LNCAP (cell line): ENCODE measurements around the gene SLC39A11.

Source experiments
- TF ChIP-seq, protein P1 (sequence below): fragments of 450-650 bp; IDR thresholded peaks from 2 replicates; pipeline ENCODE4 v1.5.1; 2017; ENCODE audit warnings: mild to moderate bottlenecking

The SLC39A11 gene

DNA sequence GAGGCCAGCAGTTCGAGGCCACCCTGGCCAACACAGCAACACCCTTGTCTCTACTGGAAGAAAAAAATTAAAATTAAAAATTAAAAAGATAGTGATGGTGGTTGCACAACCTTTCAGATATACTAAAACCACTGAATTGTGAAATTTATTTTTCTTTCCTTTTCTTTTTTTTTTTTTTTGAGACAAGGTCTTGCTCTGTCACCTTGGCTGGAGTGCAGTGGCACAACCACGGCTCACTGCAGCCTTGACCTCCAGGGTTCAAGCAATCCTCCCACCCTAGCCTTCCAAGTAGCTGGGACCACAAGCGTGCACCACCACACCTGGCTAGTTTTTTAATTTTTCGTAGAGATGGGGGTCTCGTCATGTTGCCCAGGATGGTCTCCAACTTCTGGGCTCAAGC lies 254.4 kb downstream of the SLC39A11 start:
- TF ChIP-seq, protein P1, sequence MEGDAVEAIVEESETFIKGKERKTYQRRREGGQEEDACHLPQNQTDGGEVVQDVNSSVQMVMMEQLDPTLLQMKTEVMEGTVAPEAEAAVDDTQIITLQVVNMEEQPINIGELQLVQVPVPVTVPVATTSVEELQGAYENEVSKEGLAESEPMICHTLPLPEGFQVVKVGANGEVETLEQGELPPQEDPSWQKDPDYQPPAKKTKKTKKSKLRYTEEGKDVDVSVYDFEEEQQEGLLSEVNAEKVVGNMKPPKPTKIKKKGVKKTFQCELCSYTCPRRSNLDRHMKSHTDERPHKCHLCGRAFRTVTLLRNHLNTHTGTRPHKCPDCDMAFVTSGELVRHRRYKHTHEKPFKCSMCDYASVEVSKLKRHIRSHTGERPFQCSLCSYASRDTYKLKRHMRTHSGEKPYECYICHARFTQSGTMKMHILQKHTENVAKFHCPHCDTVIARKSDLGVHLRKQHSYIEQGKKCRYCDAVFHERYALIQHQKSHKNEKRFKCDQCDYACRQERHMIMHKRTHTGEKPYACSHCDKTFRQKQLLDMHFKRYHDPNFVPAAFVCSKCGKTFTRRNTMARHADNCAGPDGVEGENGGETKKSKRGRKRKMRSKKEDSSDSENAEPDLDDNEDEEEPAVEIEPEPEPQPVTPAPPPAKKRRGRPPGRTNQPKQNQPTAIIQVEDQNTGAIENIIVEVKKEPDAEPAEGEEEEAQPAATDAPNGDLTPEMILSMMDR: no peak

DNA sequence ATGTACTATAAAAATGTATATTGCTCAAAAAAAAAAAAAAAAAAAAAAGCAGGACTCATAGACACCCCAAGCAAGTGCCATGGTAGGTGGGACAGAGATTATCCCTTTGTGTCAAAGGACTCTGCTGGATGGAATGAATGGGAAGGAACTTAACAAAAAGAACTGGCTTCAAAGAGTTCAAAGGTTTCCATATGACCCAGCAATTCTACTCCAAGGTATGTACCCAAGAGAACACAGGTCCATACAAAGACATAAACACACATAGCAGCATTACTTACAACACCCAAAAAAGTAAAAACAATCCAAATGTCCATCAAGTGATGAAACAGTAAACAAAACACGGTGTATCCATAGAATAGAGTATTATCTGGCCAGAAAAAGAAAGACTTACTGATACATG lies 255.2 kb downstream of the SLC39A11 start:
- TF ChIP-seq, protein P1: no peak

DNA sequence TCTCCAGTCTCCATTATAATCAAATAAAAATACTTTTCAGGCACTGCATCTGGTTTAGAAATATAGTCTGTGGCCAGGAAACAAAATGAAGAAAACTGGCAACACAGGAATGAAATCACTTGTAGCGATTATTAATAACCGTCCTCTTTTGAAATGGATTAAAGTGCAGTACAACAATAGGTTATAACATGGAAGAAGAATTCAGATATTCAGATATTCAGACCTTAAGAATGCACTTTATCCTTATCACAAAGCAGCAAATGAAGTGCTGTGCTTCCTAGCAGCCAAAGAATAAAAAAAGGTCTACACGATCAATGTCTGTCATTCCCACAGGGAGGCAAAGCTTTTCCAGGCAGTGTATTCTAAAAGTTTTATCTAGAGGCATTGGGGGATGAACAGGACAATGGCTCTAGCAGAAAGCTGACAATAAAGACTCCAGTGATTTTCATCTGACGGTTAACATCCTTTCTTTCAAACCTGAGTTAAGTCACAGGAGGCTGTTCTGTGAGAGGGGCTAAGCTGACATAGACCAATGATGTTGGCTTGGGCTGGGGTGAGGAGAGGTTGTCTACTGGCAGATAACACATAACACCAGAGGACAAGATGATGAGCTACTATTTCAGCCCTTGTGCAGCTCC lies 259.2 kb downstream of the SLC39A11 start:
- TF ChIP-seq, protein P1: no peak

DNA sequence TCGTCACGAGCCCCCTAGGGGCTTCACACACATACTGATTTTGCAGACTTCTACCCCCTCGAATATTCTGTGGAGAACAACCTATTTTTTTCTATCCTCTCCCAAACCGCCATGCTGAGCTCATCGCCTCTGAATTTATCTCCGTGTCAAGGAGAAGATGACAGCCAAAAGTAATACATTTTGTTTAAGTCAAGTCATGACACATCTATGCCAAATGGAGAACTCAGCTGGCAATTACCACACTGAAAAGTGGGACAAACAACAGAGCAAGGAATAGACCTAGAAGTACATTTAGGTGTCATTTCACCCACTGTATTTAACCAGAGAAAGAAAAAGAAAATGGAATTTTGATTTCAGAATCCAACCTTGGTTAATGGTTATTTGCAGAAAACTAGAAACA lies 260.2 kb downstream of the SLC39A11 start:
- TF ChIP-seq, protein P1: no peak

DNA sequence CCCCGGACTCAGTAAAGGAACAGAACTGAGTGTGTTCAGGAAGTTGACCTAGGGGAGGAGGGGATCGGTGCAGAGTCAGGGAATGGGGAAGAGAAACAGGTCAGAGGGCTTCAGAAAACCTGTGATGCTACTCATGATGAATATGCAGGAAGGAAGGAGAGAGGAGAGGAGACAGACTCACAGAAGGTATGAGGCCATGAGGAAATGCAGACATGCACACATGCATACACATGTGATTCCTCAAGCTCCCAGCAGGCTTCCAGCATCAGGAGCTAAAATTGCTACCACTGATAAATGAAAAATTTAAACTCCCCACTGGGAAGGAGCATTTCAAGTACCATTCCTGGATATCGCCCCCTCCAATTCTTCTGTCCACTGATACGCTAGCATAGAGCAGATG lies 262.6 kb downstream of the SLC39A11 start:
- TF ChIP-seq, protein P1: no peak

DNA sequence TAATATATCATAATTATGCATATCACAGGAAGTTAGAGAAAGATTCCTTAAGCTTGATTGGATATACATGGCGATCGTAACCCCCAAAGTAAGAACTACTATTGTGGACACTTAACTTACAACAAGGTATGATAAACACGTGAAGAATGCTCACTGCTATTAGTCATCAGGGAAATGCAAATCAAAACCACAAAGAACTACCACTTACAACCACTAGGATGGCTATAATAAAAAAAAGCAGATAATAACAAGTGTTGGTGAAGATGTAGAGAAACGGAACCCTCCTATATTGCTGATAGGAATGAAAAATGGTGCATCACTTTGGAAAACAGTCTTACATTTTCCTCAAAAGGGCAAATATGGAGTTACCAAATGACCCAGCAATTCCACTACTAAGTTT lies 265.9 kb downstream of the SLC39A11 start:
- TF ChIP-seq, protein P1: no peak

DNA sequence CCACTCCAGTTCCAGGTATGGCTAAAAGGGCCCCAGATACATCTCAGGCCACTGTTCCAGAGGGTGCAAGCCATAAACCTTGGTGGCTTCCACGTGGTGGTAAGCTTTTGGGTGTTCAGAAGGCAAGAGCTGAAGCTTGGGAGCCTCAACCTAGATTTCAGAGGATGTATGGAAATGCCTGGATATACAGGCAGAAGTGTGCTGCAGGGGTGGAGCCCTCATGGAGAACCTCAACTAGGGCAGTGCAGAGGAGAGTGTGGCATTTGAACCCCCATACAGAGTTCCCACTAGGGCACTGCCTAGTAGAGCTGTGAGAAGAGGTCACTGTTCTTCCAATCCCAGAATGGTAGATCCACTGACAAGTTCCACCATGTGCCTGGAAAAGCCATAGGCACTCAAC lies 267.3 kb downstream of the SLC39A11 start:
- TF ChIP-seq, protein P1: no peak
